NCI-H128 (cell line): Measurements from ENCODE around the gene ACBD6.

Experiments
- DNase-seq: peaks from one replicate; lab custom pipeline; 2025; ENCODE audit not compliant: unreplicated experiment; lab: John Stamatoyannopoulos, UW

The ACBD6 gene

DNA sequence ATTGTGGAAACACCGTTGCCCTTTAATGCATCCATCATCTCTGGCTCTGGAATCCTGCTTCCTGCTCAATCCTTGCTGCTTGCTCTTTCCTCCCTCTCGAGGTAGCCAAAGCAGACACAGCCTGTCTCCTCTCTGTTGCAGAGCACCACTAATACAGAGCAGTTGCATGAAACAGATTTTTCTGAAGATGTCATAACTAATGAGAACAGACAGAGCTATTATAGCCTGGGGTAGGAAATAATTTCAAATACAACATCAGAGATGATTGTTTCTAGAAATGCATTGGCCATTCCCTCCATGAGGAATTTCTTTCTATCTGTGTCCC, 23.3 kb upstream of the ACBD6 start:
- DNase-seq: no peak

DNA sequence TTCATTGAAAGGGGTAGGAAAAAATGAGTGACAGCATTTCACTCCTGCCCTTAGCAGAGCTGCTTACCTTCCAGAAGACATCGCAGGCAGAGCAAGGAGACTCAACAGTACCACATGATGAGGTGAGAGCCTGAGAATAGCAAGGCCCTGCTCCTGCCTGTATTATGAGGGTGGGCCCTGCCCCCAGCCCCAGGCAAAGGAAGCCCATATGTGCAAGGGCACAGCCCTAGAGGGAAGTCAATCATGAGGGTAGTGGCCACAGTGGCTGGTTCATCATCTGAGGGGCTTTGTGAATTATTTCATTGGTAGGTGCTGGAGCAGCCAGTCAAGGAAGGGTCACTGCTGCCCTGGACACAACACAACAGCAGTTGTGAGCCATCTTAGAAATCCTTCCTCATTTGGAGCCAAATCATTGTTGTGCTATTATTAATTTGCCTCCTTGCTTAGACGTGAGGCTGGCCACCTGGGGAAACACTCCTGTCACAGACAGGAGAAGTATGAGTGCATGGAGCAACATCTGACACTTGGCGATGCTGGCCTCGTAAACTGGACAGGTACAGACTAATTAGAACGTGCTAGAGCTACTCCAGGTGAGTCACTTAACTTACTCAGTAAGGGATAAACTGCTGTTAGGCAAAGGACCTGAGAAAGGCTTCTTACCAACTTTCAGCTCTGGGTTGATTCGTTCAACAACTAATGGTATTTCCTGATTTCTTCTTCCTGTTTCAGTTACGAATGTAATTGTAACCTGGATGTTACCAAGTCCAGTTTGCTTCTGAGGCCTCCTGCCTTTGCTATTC, 22.7 kb upstream of the ACBD6 start:
- DNase-seq: no peak

- no peak for DNase-seq
Observed at GRCh38 chr1:180524160-180524914, 22.0 kb upstream of the ACBD6 start.

GRCh38 chr1:180522213-180522515, 19.8 kb upstream of the ACBD6 start:
- no peak for DNase-seq

- DNase-seq: no peak
Observed at GRCh38 chr1:180521474-180522212, 19.3 kb upstream of the ACBD6 start.

GRCh38 chr1:180519846-180520245, 17.5 kb upstream of the ACBD6 start:
- DNase-seq: no peak

DNA sequence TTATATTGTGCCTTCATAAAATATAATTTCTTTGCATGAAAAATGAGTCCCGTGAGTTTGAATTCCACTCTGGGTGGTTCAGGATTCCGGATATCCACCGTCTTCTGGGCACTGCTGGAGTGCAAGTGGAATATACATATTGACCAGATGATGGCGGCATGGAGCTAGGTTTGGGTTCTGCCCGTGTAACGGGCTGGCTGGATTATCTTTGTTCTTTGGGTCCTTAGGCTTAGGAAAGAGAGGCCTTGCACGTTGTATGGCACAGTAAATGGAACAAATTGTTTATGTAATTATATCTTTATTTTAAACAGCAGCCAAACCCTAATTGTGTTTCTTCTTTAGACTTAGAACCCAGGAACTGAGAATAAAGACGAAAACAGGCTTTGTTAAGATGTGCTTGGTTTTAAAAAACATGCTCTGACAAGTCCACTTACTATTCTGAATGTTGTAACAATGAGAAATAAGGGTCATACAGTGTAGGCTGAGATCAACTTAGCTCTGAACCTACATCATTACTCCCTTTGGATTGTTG, 13.5 kb upstream of the ACBD6 start:
- peak; percentile 82 for DNase-seq

- no peak for DNase-seq
Observed at GRCh38 chr1:180515364-180515763, 13.0 kb upstream of the ACBD6 start.

DNA sequence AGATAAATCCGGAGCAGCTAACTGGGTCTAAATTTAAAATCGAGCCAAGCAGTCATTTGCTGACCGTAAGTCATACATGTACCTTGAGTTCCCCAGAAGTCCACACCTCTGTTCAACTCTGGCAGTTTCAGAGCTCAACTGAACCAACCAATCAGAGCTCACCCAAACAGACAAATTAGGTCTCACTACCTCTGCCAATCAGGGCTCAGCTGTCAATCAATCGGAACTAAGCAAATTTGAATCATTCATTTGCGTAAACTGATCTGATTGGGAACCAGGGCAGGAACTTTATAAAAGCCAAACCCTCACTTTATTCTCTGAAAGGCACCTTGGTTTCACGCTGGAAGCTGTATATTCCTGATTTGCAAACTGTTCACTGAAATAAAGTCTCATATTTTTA, 11.2 kb upstream of the ACBD6 start:
- DNase-seq: no peak

GRCh38 chr1:180510882-180511281, 8.5 kb upstream of the ACBD6 start:
- no peak for DNase-seq

- DNase-seq: no peak
Observed at GRCh38 chr1:180508725-180509097, 6.3 kb upstream of the ACBD6 start.

DNA sequence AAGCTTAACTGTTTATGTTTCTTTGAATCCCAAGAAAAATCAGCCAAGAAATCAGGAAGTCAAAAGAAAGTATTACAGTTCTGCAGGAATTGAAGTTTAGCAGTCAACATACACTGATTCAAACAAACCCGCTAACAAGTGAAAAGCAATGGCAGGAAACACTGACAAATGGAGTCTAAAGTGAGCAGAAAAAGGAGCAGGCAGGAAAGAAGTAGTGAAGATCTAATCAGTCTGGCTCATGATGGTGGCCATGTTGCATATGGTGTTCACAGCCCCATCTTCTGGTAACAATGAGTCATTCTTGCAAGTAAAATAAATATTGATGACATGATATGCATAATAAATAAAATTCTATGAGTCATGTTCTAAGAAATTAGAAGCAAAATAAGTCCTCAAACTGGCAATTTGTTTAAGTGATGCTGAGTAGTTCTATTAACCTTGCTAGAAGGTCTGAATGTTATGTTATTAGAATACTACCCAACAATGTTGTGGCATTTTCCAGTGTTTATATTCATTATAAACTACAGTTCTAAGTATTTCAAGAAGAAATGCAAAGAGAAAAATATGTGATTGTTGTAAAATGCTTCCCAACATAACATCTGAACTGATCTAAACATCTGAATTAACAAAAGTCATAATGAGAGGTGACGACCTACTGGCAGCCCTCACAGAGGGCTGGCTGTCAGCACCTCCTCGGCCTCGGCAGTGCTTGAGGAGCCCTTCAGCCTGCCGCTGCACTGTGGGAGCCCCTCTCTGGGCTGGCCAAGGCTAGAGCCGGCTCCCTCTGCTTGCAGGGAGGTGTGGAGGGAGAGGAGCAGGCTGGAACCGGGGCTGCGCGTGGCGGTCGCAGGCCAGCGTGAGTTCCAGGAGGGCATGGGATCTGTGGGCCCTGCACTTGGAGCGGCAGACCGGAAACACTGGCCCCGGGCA, 5.7 kb upstream of the ACBD6 start:
- DNase-seq: no peak

DNA sequence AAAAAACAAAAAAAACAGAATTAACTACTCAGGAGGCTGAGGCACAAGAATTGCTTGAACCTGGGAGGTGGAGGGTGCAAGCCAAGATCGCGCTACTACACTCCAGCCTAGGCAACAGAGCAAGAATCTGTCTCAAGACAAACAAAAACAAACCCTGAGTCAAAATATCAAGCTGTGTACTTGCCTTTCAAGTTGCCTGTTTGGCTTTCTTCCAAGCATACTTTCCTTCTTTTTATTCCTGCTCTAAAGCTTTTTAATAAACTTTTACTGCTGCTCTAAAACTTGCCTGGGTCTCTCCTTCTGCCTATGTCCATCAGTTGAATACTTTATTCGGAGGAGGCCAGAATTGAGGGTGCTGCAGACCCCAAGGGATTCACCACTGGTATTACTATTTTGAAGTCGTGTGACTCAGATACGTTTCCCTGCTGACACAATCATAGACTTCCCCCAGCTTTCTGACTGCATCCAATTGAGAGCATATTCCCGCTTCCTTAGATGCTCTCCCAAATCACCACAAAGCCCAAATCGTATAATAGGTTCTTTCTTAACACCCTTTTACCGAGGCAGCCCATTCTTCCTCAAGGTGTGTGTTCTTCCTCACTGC, 3.5 kb upstream of the ACBD6 start:
- no peak for DNase-seq

GRCh38 chr1:180504186-180504585, 1.8 kb upstream of the ACBD6 start:
- DNase-seq: no peak

GRCh38 chr1:180503280-180503862, 994 bp upstream of the ACBD6 start:
- DNase-seq: no peak

- DNase-seq: peak; percentile 80
Observed at GRCh38 chr1:180501865-180502360, 464 bp downstream of the ACBD6 start.

GRCh38 chr1:180500689-180501088, 1.7 kb downstream of the ACBD6 start:
- DNase-seq: no peak

- no peak for DNase-seq
Observed at GRCh38 chr1:180498594-180498993, 3.8 kb downstream of the ACBD6 start.

DNA sequence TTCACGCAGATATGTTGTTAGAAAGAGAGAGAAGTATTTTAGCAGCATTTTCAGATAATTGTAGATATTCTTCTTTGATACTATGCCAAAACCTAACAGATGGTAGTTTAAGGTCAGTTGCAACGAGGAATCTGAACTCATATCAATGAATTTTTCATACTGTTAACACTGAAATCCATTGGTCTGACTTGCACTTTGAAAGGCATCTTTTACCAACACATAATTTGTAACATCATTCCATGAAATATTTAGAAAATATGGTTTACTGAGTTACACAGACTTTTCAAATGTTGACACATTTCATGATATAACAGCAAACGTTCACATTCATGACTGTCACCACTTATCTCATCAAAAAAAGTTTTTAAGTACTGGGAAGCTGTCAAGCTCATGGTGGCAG, 4.6 kb downstream of the ACBD6 start:
- no peak for DNase-seq

DNA sequence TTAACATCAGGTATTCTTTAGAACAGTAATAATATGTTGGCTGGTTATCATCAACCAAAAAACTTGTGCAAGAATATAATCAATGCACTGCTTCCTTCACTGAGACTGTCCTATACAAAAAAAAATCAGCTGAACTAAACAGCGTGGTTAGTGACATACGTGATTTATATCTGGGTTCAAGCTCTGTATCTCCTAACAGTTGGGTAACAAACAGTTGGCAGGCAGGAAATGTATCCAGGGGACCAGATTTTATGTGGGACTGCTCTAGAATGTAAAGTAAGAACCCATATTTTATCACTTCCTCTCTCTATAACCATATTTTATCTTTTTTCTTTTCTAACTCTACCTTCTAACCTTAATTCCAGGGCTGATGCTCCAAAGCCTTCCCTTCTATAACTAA, 8.0 kb downstream of the ACBD6 start:
- no peak for DNase-seq
